SHP77 treated with DMSO at 0.1 percent for 48 hours (cell line): ENCODE data around the gene SASS6.

Experiments used
- DNase-seq: peaks from one replicate; lab custom pipeline; 2025; lab: John Stamatoyannopoulos, UW

SASS6 gene

GRCh38 chr1:100132566-100133477, at the start of gene SASS6, which contains the start of gene TRMT13:
Gene SASS6, minus strand, starts transcription at chr1:100132930. Its CDS starts 116 bp downstream, at chr1:100132814.
Gene TRMT13, plus strand, starts transcription at chr1:100133163. Its CDS starts 6 bp downstream, at chr1:100133169.
- peak; percentile 97 for DNase-seq

GRCh38 chr1:100178091-100178490, 45.4 kb upstream of the SASS6 start, which contains the start of gene LRRC39:
Gene LRRC39, minus strand, starts transcription at chr1:100178256. Its CDS starts 9,740 bp downstream, at chr1:100168516.
- DNase-seq: no peak

GRCh38 chr1:100177295-100178041, 44.7 kb upstream of the SASS6 start:
- DNase-seq: no peak

- DNase-seq: no peak
These were observed 35.3 kb upstream of the SASS6 start for GRCh38 chr1:100168051-100168450.

GRCh38 chr1:100164702-100165101, 32.0 kb upstream of the SASS6 start:
- DNase-seq: no peak

GRCh38 chr1:100164216-100164615, 31.5 kb upstream of the SASS6 start:
- no peak for DNase-seq

- no peak for DNase-seq
These were observed 30.2 kb upstream of the SASS6 start for GRCh38 chr1:100162881-100163280.

GRCh38 chr1:100152271-100152670, 19.5 kb upstream of the SASS6 start:
- DNase-seq: no peak

GRCh38 chr1:100151679-100152078, 18.9 kb upstream of the SASS6 start:
- no peak for DNase-seq

GRCh38 chr1:100147875-100148274, 15.1 kb upstream of the SASS6 start:
- no peak for DNase-seq

GRCh38 chr1:100146958-100147357, 14.2 kb upstream of the SASS6 start:
- no peak for DNase-seq

GRCh38 chr1:100145116-100145515, 12.4 kb upstream of the SASS6 start:
- no peak for DNase-seq

- no peak for DNase-seq
These were observed 9.6 kb upstream of the SASS6 start for GRCh38 chr1:100142343-100142742.

- DNase-seq: no peak
These were observed 8.5 kb upstream of the SASS6 start for GRCh38 chr1:100141192-100141591.

- no peak for DNase-seq
These were observed 4.9 kb upstream of the SASS6 start for GRCh38 chr1:100137602-100138001.

GRCh38 chr1:100134872-100135271, 2.1 kb upstream of the SASS6 start:
- no peak for DNase-seq

- no peak for DNase-seq
These were observed 1.1 kb downstream of the SASS6 start for GRCh38 chr1:100131623-100132022.

GRCh38 chr1:100130552-100131077, 2.1 kb downstream of the SASS6 start:
- no peak for DNase-seq

GRCh38 chr1:100127226-100127625, 5.5 kb downstream of the SASS6 start:
- DNase-seq: no peak

GRCh38 chr1:100122177-100122576, 10.6 kb downstream of the SASS6 start:
- DNase-seq: no peak

GRCh38 chr1:100115524-100115923, 17.2 kb downstream of the SASS6 start:
- DNase-seq: no peak

- no peak for DNase-seq
These were observed 23.1 kb downstream of the SASS6 start for GRCh38 chr1:100109554-100110066.
